ENCODE data around the gene GLYAT.

GLYAT gene

GRCh38 chr11:58770627-58771457 lies 39.1 kb upstream of the GLYAT start:
- no peak overlapping the region for H3K27ac ChIP-seq (ENCODE audit: low read depth in 2 of 2, low read length in 2 of 2)
- no peak overlapping the region for H3K9ac ChIP-seq (ENCODE audit: low read depth in 1 of 2, low read length in 2 of 2)
- no peaks in the 10 kb centered on the region for H3K4me1 ChIP-seq (ENCODE audit: control insufficient read depth in 2 of 2, insufficient read depth in 2 of 2, low read length in 2 of 2)
- H3K36me3 ChIP-seq (ENCODE audit: control insufficient read depth in 2 of 2, insufficient read depth in 2 of 2, low read length in 2 of 2) = no peaks in the 10 kb centered on the region
- H3K4me3 ChIP-seq (ENCODE audit: low read length in 2 of 2) = no peak overlapping the region
- no peaks in the 10 kb centered on the region for H3K9me3 ChIP-seq (ENCODE audit: control insufficient read depth in 2 of 2, low read length in 2 of 2)
- no peaks in the 10 kb centered on the region for H3K27me3 ChIP-seq (ENCODE audit: control insufficient read depth in 2 of 2, insufficient read depth in 2 of 2, low read length in 2 of 2)

- no peak overlapping the region for H3K9ac ChIP-seq (ENCODE audit: low read depth in 1 of 2, low read length in 2 of 2)
- no peaks in the 10 kb centered on the region for H3K36me3 ChIP-seq (ENCODE audit: control insufficient read depth in 2 of 2, insufficient read depth in 2 of 2, low read length in 2 of 2)
- no peak overlapping the region for H3K27ac ChIP-seq (ENCODE audit: low read depth in 2 of 2, low read length in 2 of 2)
- H3K4me3 ChIP-seq (ENCODE audit: low read length in 2 of 2) = no peak overlapping the region
- H3K27me3 ChIP-seq (ENCODE audit: control insufficient read depth in 2 of 2, insufficient read depth in 2 of 2, low read length in 2 of 2) = no peaks in the 10 kb centered on the region
- no peaks in the 10 kb centered on the region for H3K4me1 ChIP-seq (ENCODE audit: control insufficient read depth in 2 of 2, insufficient read depth in 2 of 2, low read length in 2 of 2)
- no peaks in the 10 kb centered on the region for H3K9me3 ChIP-seq (ENCODE audit: control insufficient read depth in 2 of 2, low read length in 2 of 2)
Measured at GRCh38 chr11:58770166-58770565, 38.4 kb upstream of the GLYAT start.

DNA sequence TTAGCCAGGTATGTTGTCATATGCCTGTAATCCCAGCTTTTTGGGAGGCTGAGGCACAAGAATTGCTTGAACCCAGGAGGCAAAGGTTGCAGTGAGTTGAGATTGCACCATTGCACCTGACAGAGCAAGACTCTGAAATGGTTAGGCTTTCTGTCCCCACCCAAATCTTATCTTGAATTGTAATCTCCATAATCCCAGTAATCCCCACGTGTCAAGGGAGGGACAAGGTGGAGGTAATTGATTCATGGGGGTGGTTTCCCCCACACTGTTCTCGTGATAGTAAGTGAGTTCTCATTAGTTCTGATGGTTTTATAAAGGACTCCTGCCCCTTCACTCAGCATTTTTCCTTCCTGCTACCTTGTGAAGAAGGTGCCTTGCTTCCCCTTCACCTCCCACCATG lies 37.6 kb upstream of the GLYAT start:
- Histone ChIP-seq H3K4me3 (ENCODE audit: low read length in 2 of 2) (no peak overlapping the region), H3K27me3 (ENCODE audit: control insufficient read depth in 2 of 2, insufficient read depth in 2 of 2, low read length in 2 of 2) (no peaks in the 10 kb centered on the region), H3K4me1 (ENCODE audit: control insufficient read depth in 2 of 2, insufficient read depth in 2 of 2, low read length in 2 of 2) (no peaks in the 10 kb centered on the region), H3K9ac (ENCODE audit: low read depth in 1 of 2, low read length in 2 of 2) (no peak overlapping the region), H3K9me3 (ENCODE audit: control insufficient read depth in 2 of 2, low read length in 2 of 2) (no peaks in the 10 kb centered on the region), H3K36me3 (ENCODE audit: control insufficient read depth in 2 of 2, insufficient read depth in 2 of 2, low read length in 2 of 2) (no peaks in the 10 kb centered on the region), H3K27ac (ENCODE audit: low read depth in 2 of 2, low read length in 2 of 2) (no peak overlapping the region)

DNA sequence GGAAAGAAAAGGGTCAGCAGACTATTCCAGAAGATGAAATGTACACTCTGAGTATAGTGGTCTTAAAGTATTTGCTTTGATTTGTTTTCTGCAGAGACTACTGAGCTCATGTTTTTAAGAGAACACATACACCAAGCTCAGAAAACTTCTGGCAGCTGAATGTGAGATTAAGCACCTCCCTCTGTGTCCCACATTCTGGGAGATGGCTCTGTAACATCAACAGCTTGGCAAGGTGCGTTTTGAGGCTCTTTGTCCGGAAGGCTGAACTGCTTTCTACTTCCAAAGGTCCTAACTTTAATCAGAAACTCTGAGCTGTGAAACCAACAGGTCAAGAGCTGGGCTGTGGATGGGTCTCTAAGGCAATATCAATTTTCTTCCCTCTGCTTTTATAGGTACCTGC lies 36.4 kb upstream of the GLYAT start:
- no peaks in the 10 kb centered on the region for H3K9me3 ChIP-seq (ENCODE audit: control insufficient read depth in 2 of 2, low read length in 2 of 2)
- H3K9ac ChIP-seq (ENCODE audit: low read depth in 1 of 2, low read length in 2 of 2) = no peak overlapping the region
- H3K4me3 ChIP-seq (ENCODE audit: low read length in 2 of 2) = no peak overlapping the region
- no peak overlapping the region for H3K27ac ChIP-seq (ENCODE audit: low read depth in 2 of 2, low read length in 2 of 2)
- no peaks in the 10 kb centered on the region for H3K4me1 ChIP-seq (ENCODE audit: control insufficient read depth in 2 of 2, insufficient read depth in 2 of 2, low read length in 2 of 2)
- H3K27me3 ChIP-seq (ENCODE audit: control insufficient read depth in 2 of 2, insufficient read depth in 2 of 2, low read length in 2 of 2) = no peaks in the 10 kb centered on the region
- no peaks in the 10 kb centered on the region for H3K36me3 ChIP-seq (ENCODE audit: control insufficient read depth in 2 of 2, insufficient read depth in 2 of 2, low read length in 2 of 2)

DNA sequence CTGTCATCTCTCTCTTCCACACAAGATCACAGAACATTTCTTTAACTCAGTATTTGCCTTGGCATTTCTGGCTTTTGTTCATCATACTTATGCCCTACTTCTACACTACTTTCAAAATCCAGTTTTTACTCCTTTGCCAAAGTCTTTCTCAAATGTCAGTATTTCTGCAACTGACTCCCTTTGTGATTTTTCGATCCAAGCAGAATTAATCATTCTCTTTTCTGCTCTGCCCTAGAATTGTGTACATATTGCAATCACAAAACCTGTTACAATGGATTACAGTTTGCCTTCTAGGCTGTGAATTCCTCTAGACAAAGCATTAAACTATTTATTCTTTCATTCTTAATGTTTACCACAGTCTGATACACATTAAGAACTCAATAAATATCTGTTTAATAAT lies 33.3 kb upstream of the GLYAT start:
- H3K27me3 ChIP-seq (ENCODE audit: control insufficient read depth in 2 of 2, insufficient read depth in 2 of 2, low read length in 2 of 2) = no peaks in the 10 kb centered on the region
- no peaks in the 10 kb centered on the region for H3K36me3 ChIP-seq (ENCODE audit: control insufficient read depth in 2 of 2, insufficient read depth in 2 of 2, low read length in 2 of 2)
- no peak overlapping the region for H3K27ac ChIP-seq (ENCODE audit: low read depth in 2 of 2, low read length in 2 of 2)
- H3K4me3 ChIP-seq (ENCODE audit: low read length in 2 of 2) = no peak overlapping the region
- H3K9ac ChIP-seq (ENCODE audit: low read depth in 1 of 2, low read length in 2 of 2) = no peak overlapping the region
- H3K4me1 ChIP-seq (ENCODE audit: control insufficient read depth in 2 of 2, insufficient read depth in 2 of 2, low read length in 2 of 2) = no peaks in the 10 kb centered on the region
- H3K9me3 ChIP-seq (ENCODE audit: control insufficient read depth in 2 of 2, low read length in 2 of 2) = no peaks in the 10 kb centered on the region

- Histone ChIP-seq H3K27ac (ENCODE audit: low read depth in 2 of 2, low read length in 2 of 2) (no peak overlapping the region), H3K9ac (ENCODE audit: low read depth in 1 of 2, low read length in 2 of 2) (no peak overlapping the region), H3K36me3 (ENCODE audit: control insufficient read depth in 2 of 2, insufficient read depth in 2 of 2, low read length in 2 of 2) (no peaks in the 10 kb centered on the region), H3K27me3 (ENCODE audit: control insufficient read depth in 2 of 2, insufficient read depth in 2 of 2, low read length in 2 of 2) (no peaks in the 10 kb centered on the region), H3K4me3 (ENCODE audit: low read length in 2 of 2) (no peak overlapping the region), H3K4me1 (ENCODE audit: control insufficient read depth in 2 of 2, insufficient read depth in 2 of 2, low read length in 2 of 2) (no peaks in the 10 kb centered on the region), H3K9me3 (ENCODE audit: control insufficient read depth in 2 of 2, low read length in 2 of 2) (no peaks in the 10 kb centered on the region)
Measured at GRCh38 chr11:58763120-58763490, 31.4 kb upstream of the GLYAT start.

DNA sequence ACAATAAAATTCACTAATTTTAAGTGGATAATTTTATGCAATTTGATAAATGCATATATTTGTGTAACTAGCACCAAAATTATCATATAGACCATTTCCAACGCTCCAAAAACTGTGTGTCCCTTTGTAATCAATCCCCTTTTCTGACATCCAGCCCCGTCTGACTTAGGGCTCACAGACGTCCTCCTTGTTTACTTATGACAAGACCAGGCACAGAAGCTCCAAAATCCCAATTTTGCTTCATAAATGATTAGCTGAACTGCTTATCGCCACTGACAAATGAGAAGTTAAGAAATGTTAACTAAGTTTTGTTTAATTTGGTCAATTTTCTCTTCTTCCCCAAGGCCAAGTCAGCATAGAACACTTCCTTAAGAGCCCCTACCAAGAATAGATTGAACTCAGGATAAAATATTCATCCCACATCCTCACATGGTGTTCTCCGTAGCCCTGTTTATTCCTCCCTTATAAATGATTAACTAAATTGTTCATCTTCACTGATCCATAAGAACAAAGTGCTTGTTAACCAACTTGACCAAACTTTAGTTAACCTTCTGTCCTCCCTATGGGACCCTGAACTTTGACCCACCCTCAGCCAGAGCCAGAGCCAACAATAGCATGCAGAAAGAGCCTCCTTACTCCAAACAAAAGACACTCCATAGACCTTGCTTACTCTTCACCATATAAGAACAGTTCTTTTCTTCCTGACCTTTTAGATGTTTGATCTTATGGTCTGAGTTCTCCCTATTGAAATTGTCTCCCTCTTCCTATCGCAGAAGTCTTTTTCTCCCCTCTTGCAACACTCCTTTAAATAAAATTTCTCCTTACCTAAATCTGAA lies 30.8 kb upstream of the GLYAT start:
- Histone ChIP-seq H3K27me3 (ENCODE audit: control insufficient read depth in 2 of 2, insufficient read depth in 2 of 2, low read length in 2 of 2) (no peaks in the 10 kb centered on the region), H3K4me1 (ENCODE audit: control insufficient read depth in 2 of 2, insufficient read depth in 2 of 2, low read length in 2 of 2) (no peaks in the 10 kb centered on the region), H3K9ac (ENCODE audit: low read depth in 1 of 2, low read length in 2 of 2) (no peak overlapping the region), H3K9me3 (ENCODE audit: control insufficient read depth in 2 of 2, low read length in 2 of 2) (no peaks in the 10 kb centered on the region), H3K36me3 (ENCODE audit: control insufficient read depth in 2 of 2, insufficient read depth in 2 of 2, low read length in 2 of 2) (no peaks in the 10 kb centered on the region), H3K4me3 (ENCODE audit: low read length in 2 of 2) (no peak overlapping the region), H3K27ac (ENCODE audit: low read depth in 2 of 2, low read length in 2 of 2) (no peak overlapping the region)

GRCh38 chr11:58757439-58757838 lies 25.7 kb upstream of the GLYAT start:
- no peaks in the 10 kb centered on the region for H3K27me3 ChIP-seq (ENCODE audit: control insufficient read depth in 2 of 2, insufficient read depth in 2 of 2, low read length in 2 of 2)

DNA sequence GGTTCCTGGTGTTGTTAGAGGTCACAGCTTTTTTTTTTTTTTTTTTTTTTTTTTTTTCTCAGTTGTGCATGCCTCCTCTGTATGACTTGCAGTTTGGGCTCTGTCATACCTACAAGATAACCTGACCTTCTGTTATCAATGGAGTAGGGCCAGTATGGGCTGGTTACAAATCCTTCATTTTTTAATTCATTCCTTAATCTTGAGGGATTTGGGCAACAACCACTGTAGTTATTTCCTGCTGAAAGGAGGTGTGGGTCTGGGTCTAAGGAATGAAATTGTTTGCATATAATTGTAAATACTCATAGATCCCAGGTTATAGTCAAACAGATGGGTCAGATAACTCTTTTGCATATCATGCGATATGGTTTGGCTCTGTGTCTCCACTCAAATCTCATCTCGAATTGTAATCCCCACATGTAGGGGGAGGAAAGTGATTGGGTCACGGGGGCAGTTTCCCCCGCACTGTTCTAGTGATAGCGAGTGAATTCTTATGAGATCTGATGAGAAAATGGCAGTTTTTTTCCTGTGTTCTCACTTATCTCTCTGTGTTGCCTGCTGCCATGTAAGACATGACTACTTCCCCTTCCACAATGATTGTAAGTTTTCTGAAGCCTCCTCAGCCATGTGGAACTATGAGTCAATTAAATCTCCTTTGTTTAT lies 14.1 kb upstream of the GLYAT start:
- H3K9ac ChIP-seq (ENCODE audit: low read depth in 1 of 2, low read length in 2 of 2) = no peak overlapping the region
- no peaks in the 10 kb centered on the region for H3K27me3 ChIP-seq (ENCODE audit: control insufficient read depth in 2 of 2, insufficient read depth in 2 of 2, low read length in 2 of 2)
- H3K36me3 ChIP-seq (ENCODE audit: control insufficient read depth in 2 of 2, insufficient read depth in 2 of 2, low read length in 2 of 2) = no peaks in the 10 kb centered on the region
- H3K9me3 ChIP-seq (ENCODE audit: control insufficient read depth in 2 of 2, low read length in 2 of 2) = peaks cover 0 to 5% of the 10 kb centered on the region in 2 donors
- no peak overlapping the region for H3K27ac ChIP-seq (ENCODE audit: low read depth in 2 of 2, low read length in 2 of 2)
- no peak overlapping the region for H3K4me3 ChIP-seq (ENCODE audit: low read length in 2 of 2)
- H3K4me1 ChIP-seq (ENCODE audit: control insufficient read depth in 2 of 2, insufficient read depth in 2 of 2, low read length in 2 of 2) = no peaks in the 10 kb centered on the region

More at GRCh38 chr11:58757439-58757838, 25.7 kb upstream of the GLYAT start:
- no peaks in the 10 kb centered on the region for H3K9me3 ChIP-seq (ENCODE audit: control insufficient read depth in 2 of 2, low read length in 2 of 2)
- H3K9ac ChIP-seq (ENCODE audit: low read depth in 1 of 2, low read length in 2 of 2) = no peak overlapping the region
- H3K27ac ChIP-seq (ENCODE audit: low read depth in 2 of 2, low read length in 2 of 2) = no peak overlapping the region
- no peaks in the 10 kb centered on the region for H3K4me1 ChIP-seq (ENCODE audit: control insufficient read depth in 2 of 2, insufficient read depth in 2 of 2, low read length in 2 of 2)
- H3K36me3 ChIP-seq (ENCODE audit: control insufficient read depth in 2 of 2, insufficient read depth in 2 of 2, low read length in 2 of 2) = no peaks in the 10 kb centered on the region
- H3K4me3 ChIP-seq (ENCODE audit: low read length in 2 of 2) = no peak overlapping the region

Measured in mucosa of rectum (tissue), 2 donors.